Psoas muscle (tissue), 8 donors: Measurements from ENCODE around the gene PHF21B. TPM values are rescaled to one million over a fixed set of nuclear protein-coding genes. Genes with fewer than 3 reads are reported as not detected.

Source experiments
- ATAC-seq, 4 donors: fragments of 200-7000 bp; cut with Tn5 transposase; one replicate each; pipeline ENCODE4 v1.9.1; 2020; ENCODE audit warnings: moderate library complexity in 3 of 4, mild to moderate bottlenecking in 2 of 4
- DNase-seq, 2 donors: peaks; one replicate each; pipeline ENCODE4 v3.0.0-alpha.2; 2020
- H3K27ac ChIP-seq: fragments of 200-600 bp; one replicate; pipeline ENCODE4 v1.8.0; 2022
- H3K27me3 ChIP-seq, 3 donors: fragments of 200-600 bp in 1 of 3; one replicate each; pipeline versions ENCODE4 v1.6.1 to v1.8.0; 2013 to 2022; ENCODE audit warnings: low read length in 2 of 3, mild to moderate bottlenecking in 2 of 3, moderate library complexity in 1 of 3; ENCODE audit not compliant: insufficient read depth in 3 of 3
- H3K36me3 ChIP-seq, 2 donors: fragments of 200-600 bp in 1 of 2; one replicate each; pipeline versions ENCODE4 v1.6.1 to v1.8.0; 2013 to 2022; ENCODE audit warnings: low read depth in 1 of 2, mild to moderate bottlenecking in 1 of 2, moderate library complexity in 1 of 2; ENCODE audit not compliant: insufficient read depth in 1 of 2
- H3K4me1 ChIP-seq: fragments of 200-600 bp; one replicate; pipeline ENCODE4 v1.8.0; 2022
- H3K4me3 ChIP-seq: fragments of 200-600 bp; one replicate; pipeline ENCODE4 v1.8.0; 2022; ENCODE audit warnings: mild to moderate bottlenecking
- H3K9me3 ChIP-seq: fragments of 200-600 bp; one replicate; pipeline ENCODE4 v1.8.0; 2022
- CTCF ChIP-seq: fragments of 200-600 bp; IDR thresholded peaks from one replicate; pipeline ENCODE4 v1.8.0; 2022; ENCODE audit warnings: antibody characterized with exemption
- WGBS, 3 donors: extraction: QIAGEN DNeasy Blood & Tissue Kit; methylation state at CpG; one replicate each; pipeline versions ENCODE4 v1.1.6 to v1.1.7; 2013; 5-methylcytosine and 5-hydroxymethylcytosine counted together
- intact Hi-C, 2 donors: fragments of 100-400 bp; cut with DNase I; formaldehyde crosslinking; loops; one replicate each; pipeline versions ENCODE4 v1.11.0 to v1.14.2; 2022
- polyA plus RNA-seq, 3 donors: library from polyadenylated mRNA; stranded (reverse); fragments of 200-250 nt; gene quantifications; one replicate each; pipeline ENCODE4 v1.2.3, GENCODE V29; 2013
- total RNA-seq, 4 donors: library from RNA; stranded (reverse); fragmentation: NEBNext Ultra II Directional in 2 of 4; extraction: Animal tissue kit (Norgen Biotek cat#: 25700) in 2 of 4; gene quantifications; one replicate each; pipeline versions ENCODE4 v1.2.1 to v1.2.4, GENCODE V29; 2021 to 2023
- donor health status: healthy with polysubstance abuse.
- donor health status: DM: no; HTN: no; CAD: no; lungs with moderate emphysema.
- donor health status: Bipolar disorder and iron deficiency.
- donor health status: healthy.
- donor health status: DM: yes; HTN: yes; CAD: no.
- donor health status: DM: no; HTN: no; CAD: no.
- donor health status: DM: no; HTN: no; CAD: no.
- donor health status: DM: yes; HTN: yes; CAD: no.

The PHF21B gene
- total and polyA plus RNA-seq, 7 donors = 0.03 to 0.58 (median 0.16) TPM; not detected in 1

- ATAC-seq (no peak), DNase-seq (no peak)
- WGBS, 3 donors = 96 to 98% (median 96%) methylated on average over 4 of the region's 4 CpGs
- intact Hi-C loops = no loop called here
- H3K27me3 ChIP-seq = peaks cover 0 to 6% (median 0%) of the 10 kb centered on the region in 3 donors
- no peak overlapping the region for H3K27ac ChIP-seq
- H3K9me3 ChIP-seq = no peaks in the 10 kb centered on the region
- no peaks in the 10 kb centered on the region for H3K36me3 ChIP-seq
- no peak for TF ChIP-seq CTCF
- H3K4me3 ChIP-seq = no peak overlapping the region
- no peaks in the 10 kb centered on the region for H3K4me1 ChIP-seq
Measured at GRCh38 chr22:44983878-44984482, 25.8 kb downstream of the PHF21B start.

- Histone ChIP-seq H3K9me3 (no peaks in the 10 kb centered on the region), H3K4me1 (no peaks in the 10 kb centered on the region), H3K4me3 (no peak overlapping the region), H3K27me3 (peaks cover 0 to 6% (median 0%) of the 10 kb centered on the region in 3 donors), H3K36me3 (no peaks in the 10 kb centered on the region), H3K27ac (no peak overlapping the region)
- no peak for ATAC-seq
- no peak for DNase-seq
- TF ChIP-seq CTCF = no peak
- intact Hi-C loops = no loop called here
- 81 to 87% (median 83%) methylated on average over 9 of the region's 9 CpGs for WGBS, 3 donors
Measured at GRCh38 chr22:44982445-44982844, 27.4 kb downstream of the PHF21B start.

- H3K27ac ChIP-seq = no peak overlapping the region
- intact Hi-C loops = no loop called here
- TF ChIP-seq CTCF = no peak
- H3K36me3 ChIP-seq = no peaks in the 10 kb centered on the region
- H3K4me1 ChIP-seq = no peaks in the 10 kb centered on the region
- no peaks in the 10 kb centered on the region for H3K9me3 ChIP-seq
- DNase-seq (no peak), ATAC-seq (no peak)
- peaks cover 0 to 6% (median 0%) of the 10 kb centered on the region in 3 donors for H3K27me3 ChIP-seq
- H3K4me3 ChIP-seq = no peak overlapping the region
- WGBS, 3 donors = 77 to 85% (median 82%) methylated on average over 11 of the region's 11 CpGs
Measured at GRCh38 chr22:44981857-44982256, 27.9 kb downstream of the PHF21B start.

GRCh38 chr22:44979154-44979553, 30.7 kb downstream of the PHF21B start:
- H3K36me3 ChIP-seq = no peaks in the 10 kb centered on the region
- ATAC-seq (no peak), DNase-seq (no peak)
- H3K9me3 ChIP-seq = no peaks in the 10 kb centered on the region
- no peak overlapping the region for H3K4me3 ChIP-seq
- H3K27ac ChIP-seq = no peak overlapping the region
- intact Hi-C loops = no loop called here
- TF ChIP-seq CTCF = no peak
- H3K27me3 ChIP-seq = peaks cover 0 to 6% (median 0%) of the 10 kb centered on the region in 3 donors
- no peaks in the 10 kb centered on the region for H3K4me1 ChIP-seq
- WGBS, 3 donors = 42 to 63% (median 47%) methylated on average over 5 to 6 of the region's 6 CpGs
